GM12878 (cell line): Measurements from ENCODE around the gene GPR61. TPM values are rescaled to one million over a fixed set of nuclear protein-coding genes. Genes with fewer than 3 reads are reported as not detected.

ENCODE experiments used
- ATAC-seq: fragments of 200-7000 bp; cut with Tn5 transposase; 3 replicates; pipeline ENCODE4 v1.9.1; 2020; ENCODE audit warnings: mild to moderate bottlenecking, moderate library complexity
- BruUV-seq: library from RNA; stranded (reverse); fragments of 400-500 nt; replicated peaks from 2 replicates; lab custom pipeline; 2021; lab: Mats Ljungman, UMichigan
- CTCF ChIA-PET: fragments of 300-600 bp; sonication (Branson Sonifier 250); formaldehyde crosslinking; extraction: SDS; loops from one replicate; lab custom pipeline; 2021; ENCODE audit warnings: inconsistent platforms; lab: Yijun Ruan, JAX
- POLR2A ChIA-PET: fragments of 350-600 bp; formaldehyde crosslinking; extraction: SDS; loops from one replicate; lab custom pipeline; 2021; ENCODE audit warnings: inconsistent platforms; lab: Charles Lee
- RAD21 ChIA-PET: fragments of 300-600 bp; sonication (Branson Sonifier 250); formaldehyde crosslinking; loops from one replicate; lab custom pipeline; 2023; ENCODE audit warnings: antibody characterized with exemption; ENCODE audit not compliant: unreplicated experiment; lab: Charles Lee
- SMC1A ChIA-PET: fragments of 300-600 bp; sonication (Branson Sonifier 250); formaldehyde crosslinking; loops from one replicate; lab custom pipeline; 2023; ENCODE audit not compliant: unreplicated experiment, uncharacterized antibody; lab: Charles Lee
- DNase-seq: peaks from one replicate; pipeline ENCODE4 v3.0.0-alpha.2; 2011; ENCODE audit warnings: low read depth, low spot score
- FAIRE-seq: peaks from 3 replicates; lab custom pipeline; 2011; peaks lifted over from hg19 to GRCh38; lab: Jason Lieb, UNC
- H2AFZ ChIP-seq: 2 replicates; pipeline ENCODE4 v1.6.0; 2011; ENCODE audit warnings: low read depth, low read length, control low read depth; ENCODE audit not compliant: control insufficient read depth
- H3K27ac ChIP-seq: 2 replicates; pipeline ENCODE4 v1.5.1; 2011; ENCODE audit warnings: control low read depth; ENCODE audit not compliant: control insufficient read depth, insufficient read depth
- H3K27me3 ChIP-seq, 2 experiments: replicated peaks in 1 of 2; 2 replicates each; pipeline versions ENCODE4 v1.6.0 to v1.6.1; 2011; ENCODE audit warnings: low read length in 1 of 2; ENCODE audit not compliant: control insufficient read depth in 2 of 2, insufficient read depth in 2 of 2
- H3K36me3 ChIP-seq, 2 experiments: 2 replicates each; pipeline ENCODE4 v1.5.1; 2011; ENCODE audit warnings: low read length in 1 of 2; ENCODE audit not compliant: control insufficient read depth in 2 of 2, insufficient read depth in 2 of 2
- H3K4me1 ChIP-seq: 2 replicates; pipeline ENCODE4 v1.6.1; 2011; ENCODE audit warnings: mild to moderate bottlenecking, low read length, moderate library complexity, mixed read lengths; ENCODE audit not compliant: control insufficient read depth, insufficient read depth
- H3K4me2 ChIP-seq: 2 replicates; pipeline ENCODE4 v1.6.0; 2011; ENCODE audit warnings: control low read depth; ENCODE audit not compliant: control insufficient read depth, insufficient read depth
- H3K4me3 ChIP-seq: fragments of 200-600 bp; sonication (generic); 2 replicates; pipeline ENCODE4 v1.5.1; 2016
- H3K79me2 ChIP-seq: 2 replicates; pipeline ENCODE4 v1.6.0; 2011; ENCODE audit warnings: low read length; ENCODE audit not compliant: control insufficient read depth, insufficient read depth
- H3K9ac ChIP-seq: 2 replicates; pipeline ENCODE4 v1.8.0; 2011; ENCODE audit warnings: low read length, control low read depth, mixed read lengths; ENCODE audit not compliant: control insufficient read depth, insufficient read depth
- H3K9me3 ChIP-seq: replicated peaks from 3 replicates; pipeline ENCODE4 v1.5.1; 2011; ENCODE audit warnings: mild to moderate bottlenecking, low read length; ENCODE audit not compliant: control insufficient read depth, insufficient read depth
- H4K20me1 ChIP-seq: 2 replicates; pipeline ENCODE4 v1.6.0; 2011; ENCODE audit not compliant: control insufficient read depth, insufficient read depth
- ATF7 ChIP-seq: fragments of 450-650 bp; IDR thresholded peaks from 2 replicates; pipeline ENCODE4 v1.6.1; 2016; ENCODE audit warnings: low read depth, mild to moderate bottlenecking
- CBFB ChIP-seq: IDR thresholded peaks from 2 replicates; pipeline ENCODE4 v1.6.1; 2016; ENCODE audit warnings: antibody characterized with exemption, low read depth
- IRF4 ChIP-seq: IDR thresholded peaks from 2 replicates; pipeline ENCODE4 v1.6.1; 2011; ENCODE audit warnings: low read depth, low read length
- JUNB ChIP-seq: IDR thresholded peaks from 2 replicates; pipeline ENCODE4 v1.6.1; 2016; ENCODE audit warnings: antibody characterized with exemption, mild to moderate bottlenecking
- MXI1 ChIP-seq: fragments of 150-350 bp; IDR thresholded peaks from 2 replicates; pipeline ENCODE4 v1.6.1; 2011; ENCODE audit warnings: low read depth, mild to moderate bottlenecking, inconsistent platforms, low read length, improper control_type of control experiment
- NBN ChIP-seq: fragments of 450-650 bp; IDR thresholded peaks from 2 replicates; pipeline ENCODE4 v1.6.1; 2016
- NFIC ChIP-seq: IDR thresholded peaks from 2 replicates; pipeline ENCODE4 v1.6.1; 2012; ENCODE audit warnings: low read depth, mild to moderate bottlenecking, inconsistent platforms, low read length, moderate library complexity
- NR2C2 ChIP-seq: IDR thresholded peaks from 2 replicates; pipeline ENCODE4 v1.6.1; 2011; ENCODE audit warnings: borderline replicate concordance, low read depth; ENCODE audit not compliant: control insufficient read depth, insufficient read length
- PML ChIP-seq: IDR thresholded peaks from 2 replicates; pipeline ENCODE4 v1.6.1; 2012; ENCODE audit warnings: low read length, inconsistent platforms
- RAD21 ChIP-seq: IDR thresholded peaks from 2 replicates; pipeline ENCODE4 v1.6.1; 2011; ENCODE audit warnings: mild to moderate bottlenecking, low read depth, low read length, moderate library complexity; ENCODE audit not compliant: insufficient read depth
- SMARCA5 ChIP-seq: fragments of 450-650 bp; IDR thresholded peaks from 2 replicates; pipeline ENCODE4 v1.6.1; 2017; ENCODE audit warnings: mild to moderate bottlenecking
- SP1 ChIP-seq: IDR thresholded peaks from one replicate; pipeline ENCODE4 v1.6.1; 2011; ENCODE audit warnings: low read depth, low read length
- SREBF2 ChIP-seq: IDR thresholded peaks from 2 replicates; pipeline ENCODE4 v1.6.1; 2012; ENCODE audit warnings: mild to moderate bottlenecking, low read length
- YY1 ChIP-seq: IDR thresholded peaks from 2 replicates; pipeline ENCODE4 v1.6.1; 2011; ENCODE audit warnings: low read depth, mild to moderate bottlenecking, low read length
- ZNF207 ChIP-seq: fragments of 450-650 bp; IDR thresholded peaks from 2 replicates; pipeline ENCODE4 v1.6.1; 2014; ENCODE audit warnings: antibody characterized with exemption, mild to moderate bottlenecking, borderline replicate concordance
- WGBS: methylation state at CpG from one replicate; pipeline ENCODE4 v1.1.6; 2016; ENCODE audit warnings: low lambda C conversion rate; ENCODE audit not compliant: insufficient replicate concordance, insufficient coverage; ENCODE audit errors: missing lambda C conversion rate; 5-methylcytosine and 5-hydroxymethylcytosine counted together
- in situ Hi-C: fragments of 300-500 bp; cut with MboI; formaldehyde crosslinking; loops from 9 replicates; pipeline ENCODE4 v1.14.3; 2018; ENCODE audit warnings: mixed read lengths
- intact Hi-C: fragments of 100-400 bp; cut with micrococcal nuclease; formaldehyde crosslinking; loops from one replicate; pipeline ENCODE4 v1.14.2; 2022; ENCODE audit not compliant: unreplicated experiment
- polyA plus RNA-seq, 11 experiments: library from polyadenylated mRNA; depleted of rRNA in 4 of 11; unstranded in 6 of 11; stranded (reverse) in 5 of 11; fragments of >200 nt; fragmentation: Nextera tagmentation in 4 of 11; fragmentation: Illumina TruSeq in 1 of 11; extraction: Ambion mirVana in 4 of 11; extraction: Trizol in 1 of 11; gene quantifications; 1 replicate in 1 of 11; 2 replicates in 10 of 11; pipeline versions ENCODE4 v1.2.1 to v1.2.3, GENCODE V29; 2011 to 2016; ENCODE audit warnings: inconsistent platforms in 2 of 11, missing spikeins in 2 of 11, low read depth in 1 of 11
- total RNA-seq, 4 experiments: library from RNA; depleted of rRNA in 3 of 4; stranded (reverse); fragments of >200 nt in 3 of 4; fragmentation: Illumina TruSeq in 1 of 4; extraction: Trizol in 1 of 4; gene quantifications; 2 replicates each; pipeline versions ENCODE4 v1.2.1 to v1.2.3, GENCODE V29; 2013 to 2021
- TF ChIP-seq, protein P1 (sequence below): fragments of 450-650 bp; IDR thresholded peaks from 2 replicates; pipeline ENCODE4 v1.6.1; 2014; ENCODE audit warnings: mild to moderate bottlenecking
- TF ChIP-seq, protein P2 (sequence below): IDR thresholded peaks from 2 replicates; pipeline ENCODE4 v1.6.1; 2012; ENCODE audit warnings: low read length, inconsistent platforms
- TF ChIP-seq, protein P3 (sequence below): fragments of 450-650 bp; IDR thresholded peaks from 2 replicates; pipeline ENCODE4 v1.6.1; 2016; ENCODE audit warnings: mild to moderate bottlenecking

Gene GPR61
- total and polyA plus RNA-seq, 10 of the 15 experiments (the other 5 are each of a cell fraction or from before 2014, with no cell fraction given), result 0.19 to 1.1 (median 0.35) TPM; not detected in 2

DNA sequence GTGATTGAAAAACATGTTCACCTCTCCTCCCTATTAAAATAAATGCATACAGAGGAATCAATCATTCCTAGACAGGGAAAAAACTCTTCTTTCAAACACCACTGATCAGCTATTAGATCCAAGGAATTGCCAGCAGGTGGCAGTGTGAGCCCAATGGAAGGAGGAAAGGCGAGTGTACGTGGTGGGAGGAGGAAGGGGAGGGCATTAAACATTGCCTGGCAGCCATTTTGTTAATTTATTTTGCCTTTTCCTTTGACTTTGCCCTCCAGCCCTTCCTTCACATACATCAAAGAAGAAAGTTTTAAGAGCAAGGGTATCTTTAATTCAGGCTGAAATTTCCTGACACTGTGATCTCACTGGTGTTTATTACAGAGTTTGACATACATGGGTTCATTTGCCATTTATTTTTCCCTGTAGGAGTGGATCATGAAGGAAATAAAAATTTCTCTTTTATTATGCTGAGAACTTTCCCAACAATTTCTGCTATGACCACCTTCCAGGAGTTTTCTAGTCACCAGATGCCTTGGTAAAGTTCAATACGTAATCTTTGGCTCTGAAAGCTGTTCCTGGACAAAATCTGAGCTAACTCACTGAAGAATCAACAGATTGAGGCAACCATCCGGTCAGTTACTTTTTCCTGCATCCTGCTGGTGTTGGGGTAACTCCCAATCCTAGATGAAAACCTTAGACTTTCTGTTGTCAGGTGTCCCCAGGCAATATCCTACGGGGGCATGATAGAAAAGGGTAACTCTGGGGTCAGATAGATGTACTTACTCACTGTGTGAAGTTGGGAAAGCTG is 6.8 kb downstream of the GPR61 start:
- ChIA-PET CTCF (interaction anchor here (0.6 to 7.6 kb wide), 53 partner anchors 8 to 486 kb away, joined by 3 to 201 read pairs (median 4); partner anchors contain the start of genes AHCYL1, AMPD2, CYB561D1 and GNAT2), RAD21 (interaction anchor here (0.6 to 4.7 kb wide), 35 partner anchors 9 to 483 kb away, joined by 3 to 106 read pairs (median 5); partner anchors contain the start of genes AHCYL1, AMPD2, CYB561D1 and GNAT2), SMC1A (interaction anchor here (0.6 to 4.6 kb wide), 31 partner anchors 9 to 483 kb away, joined by 3 to 117 read pairs (median 4); partner anchors contain the start of genes AHCYL1, AMPD2, ATXN7L2 and GNAT2), POLR2A (interaction anchor here (0.8 to 2.2 kb wide), 14 partner anchors 12 to 465 kb away, joined by 3 to 11 read pairs (median 6); partner anchors contain the start of genes AHCYL1, AMPD2, ATXN7L2 and GNAT2)
- Histone ChIP-seq H3K27ac (peak overlapping the region; percentile 96), H4K20me1 (no peaks in the 10 kb centered on the region), H3K79me2 (peaks cover 46% of the 10 kb centered on the region), H2AFZ (peak overlapping the region; percentile 86), H3K4me1 (peaks cover 6% of the 10 kb centered on the region), H3K36me3 (no peaks in the 10 kb centered on the region), H3K4me2 (peak overlapping the region; percentile 99), H3K4me3 (peak overlapping the region; percentile 92), H3K27me3 (no peaks in the 10 kb centered on the region), H3K9me3 (no peaks in the 10 kb centered on the region), H3K9ac (peak overlapping the region; percentile 96)
- ATAC-seq (peak; percentile 63), DNase-seq (peak; percentile 77), FAIRE-seq (peak; percentile 97)
- intact Hi-C loops, result loop anchor here (1.0 to 5.0 kb wide), 2 partner anchors 96 to 227 kb away; no protein-coding TSS in a partner anchor
- BruUV-seq, result no TSS peak
- 6% methylated on average over 5 of the region's 5 CpGs for WGBS
- in situ Hi-C loops, result loop anchor here (5.0 kb wide), 3 partner anchors 76 to 441 kb away; no protein-coding TSS in a partner anchor
- TF ChIP-seq, protein P1, sequence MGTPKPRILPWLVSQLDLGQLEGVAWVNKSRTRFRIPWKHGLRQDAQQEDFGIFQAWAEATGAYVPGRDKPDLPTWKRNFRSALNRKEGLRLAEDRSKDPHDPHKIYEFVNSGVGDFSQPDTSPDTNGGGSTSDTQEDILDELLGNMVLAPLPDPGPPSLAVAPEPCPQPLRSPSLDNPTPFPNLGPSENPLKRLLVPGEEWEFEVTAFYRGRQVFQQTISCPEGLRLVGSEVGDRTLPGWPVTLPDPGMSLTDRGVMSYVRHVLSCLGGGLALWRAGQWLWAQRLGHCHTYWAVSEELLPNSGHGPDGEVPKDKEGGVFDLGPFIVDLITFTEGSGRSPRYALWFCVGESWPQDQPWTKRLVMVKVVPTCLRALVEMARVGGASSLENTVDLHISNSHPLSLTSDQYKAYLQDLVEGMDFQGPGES, result no peak
- no peak for TF ChIP-seq SREBF2
- peak; percentile 55; the same call in 1 of the 2 replicates for TF ChIP-seq PML
- TF ChIP-seq NBN, result peak; percentile 68
- TF ChIP-seq, protein P2, sequence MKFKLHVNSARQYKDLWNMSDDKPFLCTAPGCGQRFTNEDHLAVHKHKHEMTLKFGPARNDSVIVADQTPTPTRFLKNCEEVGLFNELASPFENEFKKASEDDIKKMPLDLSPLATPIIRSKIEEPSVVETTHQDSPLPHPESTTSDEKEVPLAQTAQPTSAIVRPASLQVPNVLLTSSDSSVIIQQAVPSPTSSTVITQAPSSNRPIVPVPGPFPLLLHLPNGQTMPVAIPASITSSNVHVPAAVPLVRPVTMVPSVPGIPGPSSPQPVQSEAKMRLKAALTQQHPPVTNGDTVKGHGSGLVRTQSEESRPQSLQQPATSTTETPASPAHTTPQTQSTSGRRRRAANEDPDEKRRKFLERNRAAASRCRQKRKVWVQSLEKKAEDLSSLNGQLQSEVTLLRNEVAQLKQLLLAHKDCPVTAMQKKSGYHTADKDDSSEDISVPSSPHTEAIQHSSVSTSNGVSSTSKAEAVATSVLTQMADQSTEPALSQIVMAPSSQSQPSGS, result no peak
- 0 out of 2 replicates have a peak, but pooled peaks have one; percentile 16 for TF ChIP-seq IRF4
- TF ChIP-seq NR2C2, result no peak
- peak; percentile 98 for TF ChIP-seq YY1
- TF ChIP-seq CBFB, result 0 out of 2 replicates have a peak, but pooled peaks have one; percentile 33
- peak; percentile 98 for TF ChIP-seq RAD21
- TF ChIP-seq, protein P3, sequence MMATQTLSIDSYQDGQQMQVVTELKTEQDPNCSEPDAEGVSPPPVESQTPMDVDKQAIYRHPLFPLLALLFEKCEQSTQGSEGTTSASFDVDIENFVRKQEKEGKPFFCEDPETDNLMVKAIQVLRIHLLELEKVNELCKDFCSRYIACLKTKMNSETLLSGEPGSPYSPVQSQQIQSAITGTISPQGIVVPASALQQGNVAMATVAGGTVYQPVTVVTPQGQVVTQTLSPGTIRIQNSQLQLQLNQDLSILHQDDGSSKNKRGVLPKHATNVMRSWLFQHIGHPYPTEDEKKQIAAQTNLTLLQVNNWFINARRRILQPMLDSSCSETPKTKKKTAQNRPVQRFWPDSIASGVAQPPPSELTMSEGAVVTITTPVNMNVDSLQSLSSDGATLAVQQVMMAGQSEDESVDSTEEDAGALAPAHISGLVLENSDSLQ, result peak; percentile 48; the same call in 1 of the 2 replicates
- TF ChIP-seq ATF7, result peak; percentile 24; the same call in 1 of the 2 replicates
- TF ChIP-seq ZNF207, result 0 out of 2 replicates have a peak, but pooled peaks have one; percentile 38
- TF ChIP-seq JUNB, result no peak
- peak; percentile 91 for TF ChIP-seq SMARCA5
- TF ChIP-seq NFIC, result no peak
- TF ChIP-seq SP1, result peak; percentile 22
- peak; percentile 15; the same call in 1 of the 2 replicates for TF ChIP-seq MXI1
